ENCODE data around the gene B4GALT6.

B4GALT6 gene

DNA sequence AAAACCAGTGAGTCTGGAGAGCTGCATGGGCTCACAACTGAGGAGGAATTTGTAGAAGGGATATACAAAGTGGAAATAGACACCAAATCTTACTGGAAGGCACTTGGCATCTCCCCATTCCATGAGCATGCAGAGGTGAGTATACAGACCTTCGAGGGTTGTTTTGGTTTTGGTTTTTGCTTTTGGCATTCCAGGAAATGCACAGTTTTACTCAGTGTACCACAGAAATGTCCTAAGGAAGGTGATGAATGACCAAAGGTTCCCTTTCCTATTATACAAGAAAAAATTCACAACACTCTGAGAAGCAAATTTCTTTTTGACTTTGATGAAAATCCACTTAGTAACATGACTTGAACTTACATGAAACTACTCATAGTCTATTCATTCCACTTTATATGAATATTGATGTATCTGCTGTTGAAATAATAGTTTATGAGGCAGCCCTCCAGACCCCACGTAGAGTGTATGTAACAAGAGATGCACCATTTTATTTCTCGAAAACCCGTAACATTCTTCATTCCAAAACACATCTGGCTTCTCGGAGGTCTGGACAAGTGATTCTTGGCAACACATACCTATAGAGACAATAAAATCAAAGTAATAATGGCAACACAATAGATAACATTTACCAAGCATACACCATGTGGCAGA, 89.1 kb downstream of the B4GALT6 start:
- no peak for DNase-seq (ENCODE audit: low read depth, low spot score)

DNA sequence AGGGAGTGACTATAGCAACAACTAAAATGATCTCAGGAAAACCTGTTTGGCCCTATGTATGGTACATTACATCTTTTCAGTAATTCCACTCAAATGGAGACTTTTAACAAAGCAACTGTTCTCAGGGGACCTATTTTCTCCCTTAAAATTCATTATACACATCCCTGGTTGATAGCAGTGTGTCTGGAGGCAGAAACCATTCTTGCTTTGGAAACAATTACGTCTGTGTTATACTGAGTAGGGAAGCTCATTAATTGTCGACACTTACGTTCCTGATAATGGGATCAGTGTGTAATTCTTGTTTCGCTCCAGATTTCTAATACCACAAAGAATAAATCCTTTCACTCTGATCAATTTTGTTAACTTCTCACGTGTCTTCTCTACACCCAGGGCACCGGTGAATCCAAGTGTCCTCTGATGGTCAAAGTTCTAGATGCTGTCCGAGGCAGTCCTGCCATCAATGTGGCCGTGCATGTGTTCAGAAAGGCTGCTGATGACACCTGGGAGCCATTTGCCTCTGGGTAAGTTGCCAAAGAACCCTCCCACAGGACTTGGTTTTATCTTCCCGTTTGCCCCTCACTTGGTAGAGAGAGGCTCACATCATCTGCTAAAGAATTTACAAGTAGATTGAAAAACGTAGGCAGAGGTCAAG, 91.7 kb downstream of the B4GALT6 start:
- DNase-seq (ENCODE audit: low read depth, low spot score) = no peak

DNA sequence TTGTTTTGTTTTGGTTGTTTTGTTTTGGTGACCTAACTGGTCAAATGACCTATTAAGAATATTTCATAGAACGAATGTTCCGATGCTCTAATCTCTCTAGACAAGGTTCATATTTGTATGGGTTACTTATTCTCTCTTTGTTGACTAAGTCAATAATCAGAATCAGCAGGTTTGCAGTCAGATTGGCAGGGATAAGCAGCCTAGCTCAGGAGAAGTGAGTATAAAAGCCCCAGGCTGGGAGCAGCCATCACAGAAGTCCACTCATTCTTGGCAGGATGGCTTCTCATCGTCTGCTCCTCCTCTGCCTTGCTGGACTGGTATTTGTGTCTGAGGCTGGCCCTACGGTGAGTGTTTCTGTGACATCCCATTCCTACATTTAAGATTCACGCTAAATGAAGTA, 92.8 kb downstream of the B4GALT6 start, which contains the start of gene TTR:
Gene TTR, plus strand, starts transcription at position 250 of the 400 bp plus-strand sequence. Its CDS starts 26 bp downstream, at position 276.
- no peak for DNase-seq (ENCODE audit: low read depth, low spot score)

DNA sequence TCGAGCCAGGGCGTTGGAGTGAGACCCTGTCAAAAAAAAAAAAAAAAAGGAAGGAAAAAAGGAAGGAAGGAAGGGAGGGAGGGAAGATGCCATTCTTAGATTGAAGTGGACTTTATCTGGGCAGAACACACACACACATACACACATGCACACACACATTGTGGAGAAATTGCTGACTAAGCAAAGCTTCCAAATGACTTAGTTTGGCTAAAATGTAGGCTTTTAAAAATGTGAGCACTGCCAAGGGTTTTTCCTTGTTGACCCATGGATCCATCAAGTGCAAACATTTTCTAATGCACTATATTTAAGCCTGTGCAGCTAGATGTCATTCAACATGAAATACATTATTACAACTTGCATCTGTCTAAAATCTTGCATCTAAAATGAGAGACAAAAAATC, 93.3 kb downstream of the B4GALT6 start:
- no peak for DNase-seq (ENCODE audit: low read depth, low spot score)

DNA sequence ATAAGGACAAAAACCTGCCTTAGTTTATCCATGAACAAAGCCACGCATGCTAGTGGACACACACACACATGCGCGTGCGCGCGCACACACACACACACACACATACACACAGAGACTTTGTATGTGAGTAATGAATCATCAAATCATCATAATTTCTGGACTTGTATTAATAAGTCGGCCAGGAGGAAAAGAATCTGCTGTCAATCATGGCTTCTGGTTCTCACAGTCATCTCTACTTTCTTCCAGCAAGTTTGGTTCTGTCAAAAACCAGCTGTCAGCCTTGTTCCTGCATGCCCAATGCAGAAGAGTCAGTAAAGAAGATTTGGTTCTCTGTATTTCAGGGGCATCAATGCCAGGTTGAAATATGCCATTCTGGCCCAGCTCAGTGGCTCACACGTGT, 93.8 kb downstream of the B4GALT6 start:
- DNase-seq (ENCODE audit: low read depth, low spot score) = no peak

DNA sequence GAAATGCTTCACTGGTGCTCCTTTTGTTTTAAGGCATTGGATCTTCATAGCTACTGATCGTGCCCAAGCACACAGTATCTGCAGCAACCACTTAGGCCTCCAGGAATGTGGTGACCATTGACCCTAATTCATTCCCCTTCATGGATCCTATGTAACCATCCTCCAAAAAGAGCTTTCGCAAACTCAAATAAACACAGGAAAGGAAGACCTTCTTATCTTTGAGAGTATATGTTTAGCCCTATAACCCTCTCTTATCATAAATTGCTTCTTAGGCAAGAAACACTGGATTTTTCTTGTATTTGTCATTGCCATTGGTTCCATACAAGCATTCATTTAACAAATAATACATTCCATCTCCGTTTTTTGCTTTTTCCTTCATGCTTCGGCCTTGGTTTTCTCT, 96.9 kb downstream of the B4GALT6 start:
- DNase-seq (ENCODE audit: low read depth, low spot score) = no peak

DNA sequence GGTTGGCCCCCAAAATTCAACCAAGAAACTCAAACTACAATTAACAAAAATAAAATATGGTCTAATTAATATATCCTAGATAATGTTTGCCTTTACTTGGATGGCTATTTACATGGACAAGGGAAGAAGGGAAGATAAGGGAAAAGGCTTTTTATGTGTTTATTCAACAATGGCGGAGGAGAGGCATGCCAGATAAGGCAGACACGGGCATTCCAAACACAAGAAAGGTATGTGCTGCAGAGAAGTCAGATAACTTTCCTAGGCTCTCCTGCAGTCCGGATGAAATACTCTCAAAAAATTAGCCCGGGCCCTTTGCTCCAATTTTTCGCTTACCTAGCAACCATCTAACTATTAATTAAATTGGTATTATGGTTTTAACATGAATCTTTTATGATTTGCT, 97.8 kb downstream of the B4GALT6 start:
- no peak for DNase-seq (ENCODE audit: low read depth, low spot score)

DNA sequence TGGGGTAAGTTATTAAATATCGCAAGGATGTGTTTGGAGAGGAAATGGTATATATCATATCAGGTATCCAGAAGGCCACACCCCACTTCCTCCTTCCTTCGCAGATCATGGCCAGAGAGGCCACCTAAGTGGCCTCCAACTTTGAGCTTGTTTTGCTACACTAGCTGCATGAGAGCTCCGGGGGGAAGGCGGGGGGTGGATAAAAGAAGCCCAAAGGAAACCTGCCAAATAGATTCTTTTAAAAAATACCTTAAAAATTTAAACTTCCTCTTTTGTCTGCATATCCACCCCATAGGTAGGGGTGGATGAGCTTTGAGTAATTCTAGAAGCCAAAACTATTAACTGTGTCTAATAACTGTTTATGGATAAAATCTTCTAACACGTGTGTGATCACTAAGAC, 98.4 kb downstream of the B4GALT6 start:
- no peak for DNase-seq (ENCODE audit: low read depth, low spot score)

DNA sequence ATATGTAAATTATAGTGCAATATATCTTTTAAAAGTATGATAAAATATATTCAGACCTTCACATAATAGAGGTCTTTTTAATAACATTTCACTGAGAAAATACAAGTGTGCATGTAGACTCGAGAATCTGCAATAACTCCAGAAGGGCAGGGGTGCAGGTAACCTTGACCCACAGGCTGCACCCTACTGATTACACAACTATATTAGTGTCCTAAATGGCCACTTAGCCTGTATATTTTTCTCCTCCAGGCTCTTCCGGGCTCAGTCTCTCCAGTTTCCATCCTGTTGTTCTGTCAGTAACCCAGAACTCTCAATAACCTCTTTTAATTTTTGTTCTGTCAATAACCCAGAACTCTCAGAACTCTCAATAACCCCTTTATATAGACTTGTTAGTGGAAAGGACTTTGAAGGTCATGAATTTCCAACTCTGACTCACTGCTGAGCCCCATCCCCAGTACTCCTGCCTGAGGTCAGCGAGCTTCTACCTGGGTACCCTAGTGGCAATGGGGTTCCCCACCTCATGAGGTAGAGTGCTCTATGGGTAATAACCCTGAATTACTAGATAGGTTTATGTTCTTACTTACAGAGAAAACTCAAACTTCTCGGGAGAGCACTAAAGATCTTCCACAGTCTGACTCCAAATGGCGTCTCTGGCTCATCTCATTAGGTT, 101.1 kb downstream of the B4GALT6 start:
- no peak for DNase-seq (ENCODE audit: low read depth, low spot score)

DNA sequence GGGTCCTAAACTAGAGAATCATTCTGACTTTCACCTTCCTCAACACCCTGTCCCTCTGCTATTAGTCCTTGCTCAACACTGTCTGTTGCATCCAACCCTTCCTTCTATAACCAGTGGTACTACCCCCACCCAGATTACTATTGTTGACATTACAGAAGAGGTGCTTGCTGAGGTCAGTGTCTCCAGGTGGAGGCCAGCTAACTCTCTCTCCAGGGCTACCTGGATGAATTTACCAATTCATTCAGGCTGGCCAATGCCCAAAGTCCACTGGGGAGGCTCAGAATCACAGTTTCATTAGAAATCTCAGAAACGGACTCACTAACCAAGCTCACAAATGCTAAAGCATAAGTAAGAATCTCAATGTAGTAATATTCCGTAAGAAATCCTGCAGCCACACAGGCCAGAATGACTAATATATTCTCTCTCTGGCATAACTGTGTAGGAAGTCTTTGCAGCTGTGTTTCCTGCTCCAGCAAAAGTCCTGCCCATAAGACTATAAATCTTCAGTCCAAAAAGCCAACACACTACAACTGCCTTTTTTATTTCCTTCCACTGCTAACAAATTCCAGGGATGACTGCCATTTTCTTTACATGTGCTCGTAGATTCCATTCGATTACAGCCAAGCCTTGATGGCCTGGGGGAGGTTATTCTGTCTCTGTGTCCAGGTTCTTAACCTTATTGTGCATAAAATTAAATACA, 102.7 kb downstream of the B4GALT6 start:
- no peak for DNase-seq (ENCODE audit: low read depth, low spot score)

DNA sequence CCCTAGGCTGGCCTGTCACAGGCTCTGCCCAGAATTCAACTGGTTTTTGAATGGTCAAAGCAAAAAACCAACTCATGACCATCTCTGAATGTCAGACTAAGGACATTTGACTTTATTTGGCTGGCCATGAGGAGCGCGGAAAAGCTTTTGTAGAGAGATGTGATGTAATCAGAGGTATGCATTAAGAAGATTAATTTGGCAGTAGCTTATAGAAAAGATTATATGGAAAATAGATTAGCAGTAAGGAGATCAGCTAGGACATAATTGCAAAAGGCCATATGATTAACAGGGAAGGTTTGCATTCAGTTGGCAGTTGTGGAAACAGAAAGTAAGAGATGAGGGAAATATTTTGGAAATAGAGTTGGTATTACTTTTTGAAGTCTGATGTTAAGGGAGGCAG, 105.0 kb downstream of the B4GALT6 start:
- no peak for DNase-seq (ENCODE audit: low read depth, low spot score)

DNA sequence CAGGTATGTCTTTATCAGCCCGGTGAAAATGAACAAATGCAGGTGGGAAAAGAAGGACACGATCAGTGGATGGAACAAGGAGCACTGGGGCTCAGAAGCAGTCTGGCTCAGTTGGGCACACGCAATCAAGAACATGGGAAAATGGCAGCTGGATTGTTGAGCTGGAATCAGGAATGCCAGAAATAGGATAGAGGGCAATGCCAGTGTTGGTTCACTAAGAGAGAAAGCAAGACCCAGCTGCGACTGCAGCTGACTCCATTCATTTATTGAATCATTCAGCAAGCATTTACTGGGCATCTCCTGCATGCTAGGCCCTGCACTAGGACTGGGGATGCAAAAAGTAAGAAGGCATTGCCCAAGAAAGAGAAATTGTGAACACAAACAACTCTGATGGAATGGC, 106.3 kb downstream of the B4GALT6 start:
- DNase-seq (ENCODE audit: low read depth, low spot score) = no peak

DNA sequence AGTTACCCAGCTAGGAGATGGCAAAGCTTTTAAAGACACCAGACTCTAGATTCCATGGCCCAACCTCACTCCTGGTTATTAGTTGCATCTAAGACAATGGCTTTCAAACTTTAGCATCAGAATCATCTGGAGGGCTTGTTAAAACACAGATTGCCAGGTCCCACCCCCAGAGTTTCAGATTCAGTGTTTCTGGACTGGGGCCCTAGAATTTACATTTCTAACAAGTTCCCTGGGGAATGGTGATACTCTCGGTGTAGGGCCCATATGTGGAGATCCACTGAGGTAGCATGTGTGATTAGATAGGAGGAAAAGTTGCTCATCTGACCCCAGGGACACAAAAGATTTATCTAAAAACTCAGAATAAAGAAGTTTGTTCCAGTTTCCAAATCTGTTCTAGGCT, 107.2 kb downstream of the B4GALT6 start:
- DNase-seq (ENCODE audit: low read depth, low spot score) = no peak

DNA sequence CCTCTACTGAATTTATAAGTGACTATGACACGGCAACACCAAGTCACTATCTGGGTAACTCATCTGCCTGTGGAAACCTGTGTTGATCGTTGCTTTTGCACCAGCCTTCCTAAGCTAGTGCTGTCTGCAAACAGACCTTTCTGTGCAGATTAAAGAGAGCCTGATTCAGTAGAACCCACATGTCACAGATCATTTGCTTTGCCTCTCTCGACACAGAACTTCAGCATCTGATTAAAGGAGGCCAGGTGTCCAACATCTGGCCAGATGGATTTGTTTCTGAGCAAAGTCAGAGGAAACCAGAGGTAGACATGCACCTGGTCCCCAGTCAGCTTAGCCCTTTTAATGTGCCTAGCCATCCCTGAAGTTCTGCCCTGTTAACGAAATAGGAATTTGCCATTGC, 107.7 kb downstream of the B4GALT6 start:
- no peak for DNase-seq (ENCODE audit: low read depth, low spot score)

DNA sequence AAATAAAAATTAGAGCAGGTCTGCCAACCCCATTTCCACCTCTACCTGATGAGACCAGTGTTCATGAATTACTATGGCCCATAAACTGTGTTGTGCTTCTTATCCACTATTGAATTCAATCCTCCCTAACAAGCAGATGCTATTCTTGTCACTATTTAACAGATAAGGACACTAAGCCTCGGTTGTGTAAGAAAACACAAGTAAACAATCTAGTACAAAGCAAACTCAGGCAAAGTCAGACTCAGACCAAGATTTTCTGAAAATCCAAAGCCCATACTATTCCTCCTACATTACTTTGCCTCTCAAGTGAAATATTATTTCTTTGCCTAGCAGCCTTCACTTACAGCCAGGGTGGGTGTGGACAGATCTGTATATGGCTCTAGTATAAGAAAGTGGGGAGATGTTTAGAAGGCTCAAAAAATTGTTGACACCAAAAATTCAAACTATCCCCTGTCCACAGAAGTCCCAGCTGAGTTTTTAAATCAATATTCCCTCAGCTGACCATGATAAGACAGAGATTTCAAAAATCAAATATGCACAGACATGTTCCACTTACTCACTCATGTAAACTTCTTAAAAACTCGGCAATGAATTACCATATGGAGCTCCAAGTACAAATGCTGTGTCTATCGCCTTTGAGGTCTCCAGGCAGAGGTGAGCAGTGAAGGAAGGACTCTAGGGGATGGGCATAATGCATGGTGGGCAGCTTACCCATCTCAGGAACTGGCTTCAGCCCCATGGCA, 108.7 kb downstream of the B4GALT6 start:
- no peak for DNase-seq (ENCODE audit: low read depth, low spot score)

DNA sequence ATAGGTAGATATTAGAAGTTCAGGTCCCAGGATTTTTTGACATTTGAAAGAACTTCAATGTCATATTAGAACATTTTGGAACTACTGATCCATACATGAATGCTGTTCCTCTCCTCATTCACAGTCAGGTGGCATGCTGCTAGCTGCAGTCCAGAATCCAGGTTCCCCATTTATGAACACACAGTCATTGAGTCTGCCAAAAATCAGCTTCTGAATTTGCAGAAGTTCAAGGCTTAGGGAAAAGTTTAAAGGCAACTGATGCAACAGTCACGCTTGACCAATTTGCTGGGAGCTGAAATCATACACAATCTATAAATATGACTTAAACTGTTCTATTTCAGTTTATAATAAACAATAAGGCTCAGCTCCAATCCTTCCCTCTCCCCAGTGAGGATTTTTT, 110.0 kb downstream of the B4GALT6 start:
- DNase-seq (ENCODE audit: low read depth, low spot score) = no peak

Measured in smooth muscle cell of the brain vasculature (primary cell).